ENCODE data around the gene RTN4IP1.

GRCh38 chr6:106642476-106642875 lies 13.2 kb upstream of the RTN4IP1 start:
- TF ChIP-seq TAF1 (IDR thresholded peaks at IDR 0.05; ENCODE audit: borderline replicate concordance, low read depth, low read length) (no peak), POLR2AphosphoS5 (IDR thresholded peaks at IDR 0.05; ENCODE audit: low read depth, low read length) (no peak)

Data from GM12892 (cell line).